DMS 273 (cell line): ENCODE data around the gene EBP.

Experiments used
- DNase-seq: peaks from one replicate; lab custom pipeline; 2025; ENCODE audit not compliant: unreplicated experiment; lab: John Stamatoyannopoulos, UW

Gene EBP

GRCh38 chrX:48574270-48575266 is 53.0 kb downstream of the EBP start, which contains the start of gene RBM3:
TSS of gene RBM3 (plus strand) at chrX:48574484. CDS start at chrX:48575181, 697 bp downstream.
- peak; percentile 97 for DNase-seq

DNA sequence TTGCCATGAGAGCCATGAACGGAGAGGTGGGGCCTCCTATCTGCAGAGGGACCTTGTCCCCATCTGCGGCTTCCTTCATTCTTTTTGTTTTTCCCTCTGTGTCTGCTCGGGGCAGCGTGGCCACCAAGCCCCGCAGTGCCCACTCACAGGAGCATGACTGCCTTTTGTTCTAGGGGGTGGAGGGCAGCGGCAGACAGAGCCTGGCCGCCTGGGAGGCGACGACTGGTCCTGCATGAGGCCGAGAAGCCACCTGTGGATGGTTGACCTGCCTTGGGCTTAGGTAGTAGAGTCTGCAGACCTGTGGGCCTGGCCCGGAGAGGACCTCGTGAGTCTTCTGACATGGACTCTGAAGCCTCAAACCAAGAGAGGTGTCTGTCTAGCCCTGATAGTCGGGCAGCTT is 54.0 kb downstream of the EBP start:
- no peak for DNase-seq

GRCh38 chrX:48576108-48576507 is 54.5 kb downstream of the EBP start:
- DNase-seq = no peak
